ENCODE measurements around the gene HPSE2. TPM values are rescaled to one million over a fixed set of nuclear protein-coding genes. Genes with fewer than 3 reads are reported as not detected.

Gene HPSE2
- total and polyA plus RNA-seq, 2 of the 8 experiments (the other 6 are each of a cell fraction or from before 2014, with no cell fraction given), result 0.41 to 0.58 TPM

GRCh38 chr10:98997596-98997995 is 238.1 kb downstream of the HPSE2 start:
- Histone ChIP-seq H3K79me2 (ENCODE audit: control insufficient read depth in 1 of 2, insufficient read depth in 2 of 2, low read length in 2 of 2) (no peaks in the 10 kb centered on the region), H2BK15ac (ENCODE audit: low read length) (no peak overlapping the region), H4K5ac (ENCODE audit: insufficient read length, low read depth, low read length) (no peak overlapping the region), H3K14ac (ENCODE audit: insufficient read length) (no peak overlapping the region), H2AFZ (ENCODE audit: low read length) (0 out of 2 replicates have a peak overlapping the region, but pooled peaks have one; percentile 29), H3K4me3 (ENCODE audit: extremely low read depth in 1 of 4, insufficient read depth in 2 of 4, low read depth in 3 of 4, low read length in 4 of 4) (no peak overlapping the region), H3K4me1 (replicated peaks in 1 of 4; ENCODE audit: control insufficient read depth in 3 of 4, insufficient read depth in 4 of 4, low read length in 3 of 4) (no peaks in the 10 kb centered on the region), H3K4ac (replicated peaks; ENCODE audit: insufficient read length, low read depth, low read length) (no peak overlapping the region), H3K56ac (replicated peaks; ENCODE audit: insufficient read length, low read depth, low read length) (no peak overlapping the region), H3K27me3 (replicated peaks in 1 of 4; ENCODE audit: control insufficient read depth in 3 of 4, extremely low read depth in 1 of 4, insufficient read depth in 3 of 4, low read length in 3 of 4) (no peaks in the 10 kb centered on the region), H4K8ac (ENCODE audit: extremely low read depth, insufficient read depth, low read length) (no peak overlapping the region), H3K27ac (ENCODE audit: low read depth, low read length) (no peak overlapping the region), H2BK20ac (ENCODE audit: low read length) (no peak overlapping the region), H3K36me3 (ENCODE audit: control insufficient read depth in 2 of 4, insufficient read depth in 4 of 4, low read length in 3 of 4) (no peaks in the 10 kb centered on the region), H4K91ac (replicated peaks; ENCODE audit: insufficient read length, low read length) (no peak overlapping the region), H3K4me2 (ENCODE audit: insufficient read depth in 1 of 2, low read depth in 2 of 2, low read length in 2 of 2) (no peak overlapping the region), H3K9ac (replicated peaks in 1 of 4; ENCODE audit: extremely low read depth in 1 of 4, low read depth in 3 of 4, low read length in 3 of 4) (no peak overlapping the region), H2BK120ac (replicated peaks; ENCODE audit: low read depth, low read length) (no peak overlapping the region), H2AK5ac (ENCODE audit: low read depth, low read length) (no peak overlapping the region), H3K79me1 (ENCODE audit: low read depth, low read length) (no peaks in the 10 kb centered on the region), H3K18ac (ENCODE audit: extremely low read depth, low read length) (no peak overlapping the region), H2BK5ac (ENCODE audit: low read depth, low read length) (no peak overlapping the region), H3K9me3 (ENCODE audit: insufficient read depth in 2 of 2, low read depth in 1 of 2, low read length in 1 of 2) (no peaks in the 10 kb centered on the region), H3K23ac (ENCODE audit: insufficient read length) (no peak overlapping the region), H4K20me1 (replicated peaks in 1 of 2; ENCODE audit: control insufficient read depth in 1 of 2, insufficient read depth in 2 of 2, low read length in 2 of 2) (no peaks in the 10 kb centered on the region), H2BK12ac (ENCODE audit: low read depth, low read length) (no peak overlapping the region), H3K23me2 (ENCODE audit: low read depth, low read length) (no peaks in the 10 kb centered on the region)
- DNase-seq (ENCODE audit: low read depth in 1 of 2, low spot score in 2 of 2) (no peak), FAIRE-seq (no peak)
- ChIA-PET CTCF (ENCODE audit: partially characterized antibody) (no interaction called here), POLR2A (ENCODE audit: partially characterized antibody) (no interaction called here)
- 71% methylated on average over 4 of the region's 4 CpGs; no CpG with 5 or more reads in 1 of the 2 experiments for WGBS, 2 experiments (ENCODE audit: extremely low coverage in 1 of 2, insufficient coverage in 1 of 2, insufficient read length in 1 of 2, insufficient replicate concordance in 2 of 2, low coverage in 1 of 2, low lambda C conversion rate in 2 of 2, missing lambda C conversion rate in 1 of 2)
- TF ChIP-seq SP2 (IDR thresholded peaks at IDR 0.05; ENCODE audit: low read length) (no peak), ZNF274 (IDR thresholded peaks at IDR 0.05; ENCODE audit: borderline replicate concordance, extremely low read depth, low read length) (no peak)

Measured in H1 (cell line).